Globus pallidus (tissue), 1 donor: ENCODE results near the gene NEUROD2.

Experiments used
- DNase-seq: peaks from one replicate; pipeline ENCODE4 v3.0.0-alpha.2; 2015; ENCODE audit warnings: low spot score

Gene NEUROD2

GRCh38 chr17:39618246-39618913 lies 10.7 kb upstream of the NEUROD2 start:
- no peak for DNase-seq

- DNase-seq = no peak
Observed at GRCh38 chr17:39617446-39618245, 9.9 kb upstream of the NEUROD2 start.

- no peak for DNase-seq
Observed at GRCh38 chr17:39617100-39617445, 9.4 kb upstream of the NEUROD2 start.

GRCh38 chr17:39615434-39615833 lies 7.7 kb upstream of the NEUROD2 start:
- DNase-seq = no peak

GRCh38 chr17:39614545-39615157 lies 6.9 kb upstream of the NEUROD2 start:
- DNase-seq = no peak

GRCh38 chr17:39612935-39613464 lies 5.3 kb upstream of the NEUROD2 start:
- DNase-seq = no peak

GRCh38 chr17:39612291-39612894 lies 4.7 kb upstream of the NEUROD2 start:
- DNase-seq = no peak

- no peak for DNase-seq
Observed at GRCh38 chr17:39611401-39612112, 3.8 kb upstream of the NEUROD2 start.

- DNase-seq = no peak
Observed at GRCh38 chr17:39609416-39610025, 1.8 kb upstream of the NEUROD2 start.

GRCh38 chr17:39608142-39608981 lies 642 bp upstream of the NEUROD2 start:
- no peak for DNase-seq

GRCh38 chr17:39607057-39607850 lies 466 bp downstream of the NEUROD2 start:
- no peak for DNase-seq

GRCh38 chr17:39606434-39607056 lies 1.2 kb downstream of the NEUROD2 start:
- DNase-seq = no peak

GRCh38 chr17:39605492-39606433 lies 2.0 kb downstream of the NEUROD2 start:
- DNase-seq = no peak

- no peak for DNase-seq
Observed at GRCh38 chr17:39604911-39605491, 2.7 kb downstream of the NEUROD2 start.

- no peak for DNase-seq
Observed at GRCh38 chr17:39603304-39604016, 4.3 kb downstream of the NEUROD2 start.

- no peak for DNase-seq
Observed at GRCh38 chr17:39602533-39603303, 5.0 kb downstream of the NEUROD2 start.
